HG03066 (cell line): ENCODE measurements around the gene SLC2A6.

Source experiments
- ATAC-seq: cut with Tn5 transposase; IDR thresholded peaks from one replicate; pipeline ENCODE4 v1.9.1; 2021; ENCODE audit warnings: low read depth; ENCODE audit not compliant: unreplicated experiment

SLC2A6 gene

DNA sequence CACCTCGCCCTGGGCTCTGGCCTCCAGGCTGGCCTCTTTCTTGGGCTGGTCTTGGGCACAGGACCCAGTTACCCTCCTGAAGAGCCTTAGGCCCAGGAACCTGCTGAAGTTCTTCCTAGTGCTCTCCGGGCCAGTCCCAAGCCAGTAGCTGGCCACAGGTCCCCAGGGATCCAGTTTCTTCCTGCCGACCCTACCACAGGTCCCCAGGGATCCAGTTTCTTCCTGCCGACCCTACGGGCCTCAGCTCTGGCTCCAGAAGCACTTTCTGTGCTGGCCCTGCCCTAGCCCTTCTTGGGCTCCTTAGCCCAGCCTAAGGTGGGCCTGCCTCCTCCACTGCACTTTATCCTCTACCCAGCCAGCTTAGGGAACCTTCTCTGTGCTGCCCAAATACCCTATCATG lies 37.3 kb downstream of the SLC2A6 start:
- ATAC-seq: no peak

DNA sequence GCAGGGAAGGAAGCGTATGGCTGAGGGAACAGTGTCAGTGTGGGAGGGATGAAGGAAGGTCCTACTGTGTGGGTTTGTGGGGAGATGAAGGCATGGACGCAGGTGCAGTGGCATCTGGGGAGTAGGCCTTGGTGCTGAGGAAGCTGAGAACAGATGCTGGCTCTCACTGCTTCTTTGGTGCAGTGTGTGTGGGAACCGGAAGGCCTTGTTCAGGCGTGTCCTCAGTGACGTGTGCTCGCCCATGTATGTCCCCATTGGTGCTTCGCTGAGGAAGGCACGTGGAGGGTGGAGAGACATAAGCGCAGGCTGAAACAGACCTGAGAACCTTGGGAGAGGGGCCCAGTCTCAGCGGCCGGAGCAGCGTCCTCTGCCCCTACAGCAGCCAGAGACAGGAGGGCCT lies 38.0 kb downstream of the SLC2A6 start:
- no peak for ATAC-seq

DNA sequence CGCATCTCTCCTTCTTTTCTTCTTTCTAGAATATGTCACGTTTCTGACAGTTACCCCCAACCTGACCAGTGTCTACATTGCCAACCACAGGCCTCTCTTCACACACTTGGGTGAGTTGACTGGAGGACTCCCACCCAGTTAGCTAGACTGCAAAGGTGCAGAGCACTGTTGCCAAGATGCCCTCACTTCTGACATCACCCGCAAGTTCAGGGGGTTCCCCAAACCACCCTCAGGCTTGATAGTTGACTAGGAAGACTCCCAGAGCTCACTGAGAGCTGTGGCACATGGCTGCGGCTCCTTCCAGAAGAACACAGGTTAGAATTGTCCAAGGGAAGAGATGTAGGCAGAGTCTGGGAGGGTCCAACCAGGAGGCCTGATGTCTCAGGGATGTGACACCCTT lies 39.6 kb downstream of the SLC2A6 start:
- no peak for ATAC-seq

DNA sequence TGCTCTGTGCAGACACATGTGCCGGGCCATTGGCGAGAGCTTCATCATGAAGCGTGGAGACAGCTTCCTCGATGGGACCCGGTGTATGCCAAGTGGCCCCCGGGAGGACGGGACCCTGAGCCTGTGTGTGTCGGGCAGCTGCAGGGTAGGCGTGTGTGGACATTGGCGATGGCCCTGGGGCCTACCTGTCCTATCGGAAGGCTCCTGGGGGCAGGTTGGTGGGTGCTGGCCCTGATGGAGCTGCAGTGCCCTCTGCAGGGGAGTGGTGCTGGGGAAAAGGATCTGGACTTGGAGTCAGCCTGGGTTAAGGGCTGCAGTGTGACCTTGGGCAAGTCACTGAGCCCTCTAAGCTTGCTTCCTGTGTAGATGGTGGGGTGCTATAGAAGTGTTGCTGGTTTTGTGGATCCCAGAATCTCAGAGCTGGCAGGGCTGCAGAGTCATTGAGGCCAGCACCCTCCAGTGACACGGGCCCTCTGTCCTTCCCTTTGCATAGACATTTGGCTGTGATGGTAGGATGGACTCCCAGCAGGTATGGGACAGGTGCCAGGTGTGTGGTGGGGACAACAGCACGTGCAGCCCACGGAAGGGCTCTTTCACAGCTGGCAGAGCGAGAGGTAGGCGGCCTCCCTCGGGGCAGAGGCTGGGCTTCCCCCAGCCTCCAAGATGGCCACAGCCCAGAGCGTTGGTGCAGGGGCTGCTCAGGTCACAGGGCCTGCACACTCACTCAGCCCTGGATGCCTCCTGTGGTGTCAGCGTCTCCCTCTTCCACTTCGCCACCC lies 41.0 kb downstream of the SLC2A6 start:
- no peak for ATAC-seq

DNA sequence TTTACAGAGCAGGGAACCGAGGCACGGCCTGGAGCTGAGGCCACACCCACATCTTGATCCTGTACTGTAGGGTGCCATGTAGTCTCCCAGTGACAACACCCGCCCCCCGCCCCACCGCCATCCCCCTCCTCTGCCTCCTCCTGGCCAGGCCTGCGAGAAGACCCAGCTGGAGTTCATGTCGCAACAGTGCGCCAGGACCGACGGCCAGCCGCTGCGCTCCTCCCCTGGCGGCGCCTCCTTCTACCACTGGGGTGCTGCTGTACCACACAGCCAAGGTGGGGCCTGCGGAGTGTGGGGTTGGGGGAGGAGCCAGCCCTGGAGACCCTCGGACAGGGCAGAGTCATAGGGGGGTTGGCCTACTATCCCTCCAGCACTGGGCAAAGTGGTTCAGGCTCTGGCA lies 42.2 kb downstream of the SLC2A6 start:
- no peak for ATAC-seq

DNA sequence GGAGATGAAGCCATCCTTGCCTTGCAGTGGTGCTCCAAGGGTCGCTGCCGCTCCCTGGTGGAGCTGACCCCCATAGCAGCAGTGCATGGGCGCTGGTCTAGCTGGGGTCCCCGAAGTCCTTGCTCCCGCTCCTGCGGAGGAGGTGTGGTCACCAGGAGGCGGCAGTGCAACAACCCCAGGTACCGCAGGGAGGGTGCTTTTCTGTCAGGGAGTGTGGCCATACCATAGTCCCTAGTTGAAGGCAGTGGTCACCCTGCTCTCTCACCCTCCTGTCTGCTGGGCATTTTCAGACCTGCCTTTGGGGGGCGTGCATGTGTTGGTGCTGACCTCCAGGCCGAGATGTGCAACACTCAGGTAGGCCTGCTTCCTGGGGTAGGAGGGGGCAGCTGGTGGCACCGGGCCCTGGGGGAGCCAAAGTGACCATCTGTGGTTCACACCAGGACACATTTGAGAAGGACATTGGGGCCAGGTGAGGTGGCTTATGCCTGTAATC lies 45.5 kb downstream of the SLC2A6 start:
- ATAC-seq: no peak

DNA sequence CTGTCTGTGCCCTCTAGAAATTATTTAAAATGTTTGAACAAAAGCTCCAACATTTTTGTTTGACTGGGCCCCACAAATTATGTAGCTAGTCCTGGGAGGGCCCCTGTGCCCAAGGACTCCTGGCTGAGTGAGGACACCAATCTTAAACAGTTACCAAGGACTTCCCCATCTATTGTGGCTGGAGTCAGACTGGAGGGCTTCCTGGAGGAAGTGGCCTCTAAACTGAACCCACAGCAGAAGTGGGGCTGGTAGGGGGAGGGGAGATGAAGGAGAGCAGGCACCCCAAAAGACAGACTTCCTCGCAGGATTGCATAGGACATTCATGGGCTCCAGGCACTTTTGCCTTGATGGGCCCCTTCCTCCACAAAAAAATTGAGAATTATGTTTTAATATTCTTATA lies 48.7 kb downstream of the SLC2A6 start:
- no peak for ATAC-seq

DNA sequence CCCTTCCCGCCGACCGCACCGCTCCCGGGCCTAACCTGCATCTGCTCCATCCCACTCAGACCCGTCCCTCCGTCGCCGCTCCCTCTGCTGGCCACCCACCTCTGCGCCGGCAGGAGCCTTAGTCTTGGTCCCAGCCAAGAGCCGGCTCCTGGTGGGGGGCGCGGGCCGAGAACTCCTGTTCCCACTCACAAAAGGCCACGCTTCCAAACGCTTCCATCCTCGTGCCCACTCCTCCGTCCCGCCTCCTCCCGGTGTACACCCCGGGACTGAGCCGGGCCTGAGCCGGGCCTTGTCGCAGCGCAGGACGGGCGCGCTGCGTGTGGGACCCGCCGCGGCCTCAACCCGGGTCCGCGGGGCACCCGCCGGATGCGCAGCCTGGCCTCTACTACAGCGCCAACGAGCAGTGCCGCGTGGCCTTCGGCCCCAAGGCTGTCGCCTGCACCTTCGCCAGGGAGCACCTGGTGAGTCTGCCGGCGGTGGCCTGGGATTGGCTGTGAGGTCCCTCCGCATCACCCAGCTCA lies 49.2 kb downstream of the SLC2A6 start:
- no peak for ATAC-seq

DNA sequence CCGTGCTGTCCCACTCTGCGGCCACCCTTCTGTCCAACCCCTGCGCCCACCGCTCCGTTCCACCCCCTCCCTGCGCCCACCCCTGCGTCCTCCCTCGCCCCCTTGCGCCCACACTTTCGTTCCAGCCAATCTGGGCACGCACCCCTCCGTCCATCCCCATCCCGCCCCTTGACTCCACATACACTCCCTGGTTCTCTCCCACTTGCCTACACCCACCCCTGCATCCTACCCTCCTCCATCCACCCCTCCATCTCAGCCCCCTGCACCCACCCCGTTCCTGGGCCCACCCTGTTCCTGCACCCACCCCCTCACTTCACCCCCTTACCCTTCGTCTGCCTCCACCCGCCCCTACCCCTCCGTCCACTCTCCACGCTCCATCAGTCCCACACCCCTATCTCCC lies 49.7 kb downstream of the SLC2A6 start:
- ATAC-seq: no peak

DNA sequence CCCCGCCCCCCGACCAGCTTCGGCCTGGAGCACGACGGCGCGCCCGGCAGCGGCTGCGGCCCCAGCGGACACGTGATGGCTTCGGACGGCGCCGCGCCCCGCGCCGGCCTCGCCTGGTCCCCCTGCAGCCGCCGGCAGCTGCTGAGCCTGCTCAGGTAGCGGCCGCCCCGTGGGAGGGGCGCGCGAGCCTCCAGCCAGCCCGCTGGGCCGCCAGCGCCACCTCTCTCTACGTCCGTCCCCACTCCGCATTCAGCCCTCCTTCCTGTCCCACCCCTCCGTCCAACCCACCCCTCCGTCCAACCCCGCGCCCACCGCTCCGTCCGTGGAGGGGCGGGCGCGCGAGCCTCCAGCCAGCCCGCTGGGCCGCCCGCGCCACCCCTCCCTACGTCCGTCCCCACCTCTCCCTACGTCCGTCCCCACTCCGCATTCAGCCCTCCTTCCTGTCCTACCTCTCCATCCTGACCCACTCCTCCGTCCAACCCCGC lies 50.2 kb downstream of the SLC2A6 start:
- no peak for ATAC-seq

DNA sequence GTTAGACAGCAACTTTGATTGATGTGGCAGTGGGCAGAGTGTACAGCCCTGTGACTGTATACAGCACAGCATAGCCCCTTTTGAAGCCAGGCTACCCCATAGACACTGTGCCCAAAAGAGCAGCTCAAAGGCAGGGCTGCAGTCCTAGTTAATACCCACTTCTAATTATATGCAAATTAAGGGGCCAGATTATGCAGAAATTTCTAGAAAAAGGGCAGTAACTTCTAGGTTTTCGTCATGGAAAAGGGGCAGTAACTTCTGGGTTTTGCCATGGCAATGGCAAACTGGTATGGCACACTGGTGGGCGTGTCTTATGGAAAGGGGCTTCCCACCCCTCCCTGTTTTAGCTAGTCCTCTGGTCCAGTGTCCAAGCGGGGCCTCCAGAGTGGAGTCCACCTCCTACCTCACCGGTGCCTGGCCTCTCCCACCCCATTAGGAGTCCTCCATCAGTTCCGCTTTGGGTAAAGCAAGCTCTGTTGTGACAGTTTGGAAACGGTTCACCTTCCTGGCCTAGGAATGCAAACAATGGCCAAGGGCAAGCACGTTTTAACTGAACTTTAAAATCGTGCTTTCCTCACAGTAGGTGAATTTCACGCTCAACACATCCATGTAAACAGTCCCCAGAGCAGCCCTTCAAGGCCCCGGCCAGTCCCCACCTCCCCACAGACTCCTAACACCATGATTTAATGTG lies 51.1 kb downstream of the SLC2A6 start:
- ATAC-seq: no peak

DNA sequence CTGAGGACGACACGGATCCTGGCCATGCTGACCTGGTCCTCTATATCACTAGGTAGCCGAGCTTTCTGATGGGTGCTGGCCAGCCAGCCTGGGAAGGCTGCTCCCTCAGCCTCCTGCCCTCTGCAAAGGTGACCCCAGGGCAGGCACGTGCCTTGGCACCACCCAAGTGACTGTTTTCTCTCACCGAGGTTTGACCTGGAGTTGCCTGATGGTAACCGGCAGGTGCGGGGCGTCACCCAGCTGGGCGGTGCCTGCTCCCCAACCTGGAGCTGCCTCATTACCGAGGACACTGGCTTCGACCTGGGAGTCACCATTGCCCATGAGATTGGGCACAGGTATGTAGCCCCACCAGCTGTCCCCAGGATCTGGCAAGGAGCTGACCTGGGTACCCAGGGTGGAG lies 52.9 kb downstream of the SLC2A6 start:
- no peak for ATAC-seq

DNA sequence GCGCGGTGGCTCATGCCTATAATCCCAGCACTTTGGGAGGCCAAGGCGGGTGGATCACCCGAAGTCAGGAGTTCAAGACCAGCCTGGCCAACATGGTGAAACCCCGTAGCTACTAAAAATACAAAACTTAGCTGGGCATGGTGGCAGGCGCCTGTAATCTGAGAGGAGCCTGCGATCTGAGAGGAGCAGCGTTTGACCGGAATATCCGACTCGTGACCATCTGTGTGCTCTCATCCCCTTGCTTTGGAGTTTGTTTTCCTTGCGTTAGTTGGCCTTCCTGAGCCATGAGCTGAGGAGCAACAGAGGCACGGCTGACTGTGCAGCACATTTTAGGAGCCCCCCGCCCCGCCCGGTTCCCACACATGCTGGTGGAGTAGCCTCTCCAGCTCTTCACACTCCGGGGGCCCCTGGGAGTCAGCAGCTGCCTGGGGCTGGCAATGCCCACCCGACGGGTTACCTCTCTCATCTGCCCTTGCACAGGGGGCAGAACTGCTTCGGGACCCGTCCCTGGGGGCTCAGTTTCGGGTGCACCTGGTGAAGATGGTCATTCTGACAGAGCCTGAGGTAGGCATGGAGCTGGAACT lies 53.8 kb downstream of the SLC2A6 start:
- no peak for ATAC-seq

DNA sequence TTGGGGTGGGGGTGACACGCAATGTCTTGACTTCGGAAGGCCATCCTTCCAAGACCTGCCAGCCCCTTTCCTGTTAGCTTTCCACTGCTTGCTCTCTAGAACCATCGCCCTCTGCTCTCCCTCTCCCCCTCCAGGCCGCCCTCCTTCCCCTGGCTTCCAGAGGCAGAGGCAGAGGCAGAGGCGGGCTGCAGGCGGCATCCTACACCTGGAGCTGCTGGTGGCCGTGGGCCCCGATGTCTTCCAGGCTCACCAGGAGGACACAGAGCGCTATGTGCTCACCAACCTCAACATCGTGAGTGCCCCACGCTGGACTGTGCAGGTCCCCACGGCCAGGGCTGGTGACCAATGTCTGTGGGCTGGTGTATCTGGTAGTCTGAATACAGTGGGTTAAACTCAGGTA lies 54.7 kb downstream of the SLC2A6 start:
- ATAC-seq: no peak

DNA sequence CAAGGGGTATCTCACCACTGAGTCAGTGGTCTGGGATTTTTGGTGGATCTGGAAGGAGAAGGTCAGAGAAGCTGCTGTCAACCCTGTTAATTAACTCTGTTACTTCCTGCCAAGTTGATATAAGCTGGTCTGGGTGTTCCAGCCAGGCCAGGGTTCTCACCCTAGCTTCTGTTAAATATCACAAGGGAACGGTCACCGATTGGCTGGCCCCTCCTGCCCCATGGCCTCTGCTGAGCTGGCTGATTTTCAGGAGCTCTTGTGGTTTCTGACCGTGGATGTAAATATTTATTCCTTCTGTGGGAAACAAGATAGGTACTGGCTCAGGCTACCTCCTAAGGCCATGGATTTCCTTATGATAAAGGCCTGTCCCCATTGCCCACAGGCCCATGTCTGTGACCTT lies 55.7 kb downstream of the SLC2A6 start:
- no peak for ATAC-seq

DNA sequence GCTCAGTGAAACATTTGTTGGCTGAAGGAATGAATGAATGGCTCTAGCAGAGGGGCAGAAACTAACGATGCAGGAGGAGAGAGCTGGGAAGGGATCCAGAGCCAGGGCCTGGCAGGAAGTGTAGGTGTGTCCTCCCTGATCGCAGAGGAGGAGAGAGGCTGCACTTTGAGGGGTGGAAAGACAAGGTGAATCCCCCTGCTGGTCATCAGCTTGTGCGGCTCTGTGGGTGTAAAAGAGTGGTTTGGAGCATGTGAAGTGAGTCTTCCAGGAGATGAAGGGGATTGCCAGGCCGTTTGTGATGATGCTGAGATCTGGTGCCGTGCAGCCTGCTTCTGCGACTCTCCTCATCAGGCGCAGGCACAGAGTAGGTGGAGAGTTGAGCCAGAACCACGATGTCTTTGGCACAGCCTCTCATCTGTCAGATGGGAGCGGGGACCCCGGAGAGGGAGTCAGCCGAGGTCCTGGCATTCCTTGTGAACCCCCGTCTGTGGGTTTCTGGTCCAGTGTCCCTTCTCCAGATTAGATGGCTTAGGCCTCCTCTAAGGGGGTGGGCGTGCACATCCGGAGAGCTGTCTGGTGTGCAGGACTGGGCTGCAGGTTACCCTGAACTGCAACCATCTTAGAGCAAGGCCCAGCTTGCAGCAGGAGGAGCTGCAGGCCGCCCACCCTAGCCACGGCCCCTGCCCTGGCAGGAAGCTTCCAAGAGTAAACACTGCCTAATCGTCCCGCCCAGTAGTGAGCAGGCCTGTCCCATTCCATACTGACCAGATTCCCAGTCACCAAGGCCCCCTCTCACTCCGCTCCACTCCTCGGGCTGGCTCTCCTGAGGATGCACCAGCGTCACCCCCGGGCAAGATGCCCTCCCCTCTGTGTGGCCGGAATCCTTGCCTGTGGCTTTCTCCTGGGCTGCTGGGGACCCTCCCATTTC lies 57.0 kb downstream of the SLC2A6 start, which contains the start of gene ADAMTS13:
Gene ADAMTS13, plus strand, starts transcription at position 753 of the 928 bp plus-strand sequence. Its CDS starts 77 bp downstream, at position 830.
- no peak for ATAC-seq
